ENCODE measurements around the gene FCER1G.

Gene FCER1G

GRCh38 chr1:161197560-161198193 is 17.4 kb upstream of the FCER1G start:
- no peak for TF ChIP-seq CTCF (IDR thresholded peaks at IDR 0.05; ENCODE audit: low read depth, low read length)
- peak; percentile 42 for DNase-seq (ENCODE audit: low read depth, low spot score)
- in situ Hi-C loops (cut with HindIII; ENCODE audit: low sequenced_read_pairs): no loop called here
- peak overlapping the region; percentile 32 for H3K4me3 ChIP-seq (ENCODE audit: low read depth, low read length)

GRCh38 chr1:161198194-161198896 is 16.8 kb upstream of the FCER1G start:
- peak; percentile 18 for TF ChIP-seq CTCF (IDR thresholded peaks at IDR 0.05; ENCODE audit: low read depth, low read length)
- peak; percentile 39 for DNase-seq (ENCODE audit: low read depth, low spot score)
- peak overlapping the region; percentile 32 for H3K4me3 ChIP-seq (ENCODE audit: low read depth, low read length)
- in situ Hi-C loops (cut with HindIII; ENCODE audit: low sequenced_read_pairs): no loop called here

GRCh38 chr1:161198897-161199431 is 16.1 kb upstream of the FCER1G start, which contains the start of gene ADAMTS4:
ADAMTS4 (minus strand) TSS chr1:161199054; CDS start chr1:161198627, 427 bp downstream.
- H3K4me3 ChIP-seq (ENCODE audit: low read depth, low read length): peak within 1 kb of the TSS; percentile 32
- in situ Hi-C loops (cut with HindIII; ENCODE audit: low sequenced_read_pairs): no loop called here
- no peak for TF ChIP-seq CTCF (IDR thresholded peaks at IDR 0.05; ENCODE audit: low read depth, low read length)

GRCh38 chr1:161199506-161200139 is 15.5 kb upstream of the FCER1G start:
- TF ChIP-seq CTCF (IDR thresholded peaks at IDR 0.05; ENCODE audit: low read depth, low read length): no peak
- no peak overlapping the region for H3K4me3 ChIP-seq (ENCODE audit: low read depth, low read length)
- no peak for DNase-seq (ENCODE audit: low read depth, low spot score)
- in situ Hi-C loops (cut with HindIII; ENCODE audit: low sequenced_read_pairs): loop anchor here (25.0 kb wide), 1 partner anchor 163 kb away; the partner anchor contains the start of gene CFAP126

More at GRCh38 chr1:161198897-161199431, 16.1 kb upstream of the FCER1G start, which contains the start of gene ADAMTS4:
- peak; percentile 46 for DNase-seq (ENCODE audit: low read depth, low spot score)

GRCh38 chr1:161200421-161200991 is 14.6 kb upstream of the FCER1G start:
- in situ Hi-C loops (cut with HindIII; ENCODE audit: low sequenced_read_pairs): loop anchor here (25.0 kb wide), 1 partner anchor 162 kb away; the partner anchor contains the start of gene CFAP126
- DNase-seq (ENCODE audit: low read depth, low spot score): no peak
- no peak for TF ChIP-seq CTCF (IDR thresholded peaks at IDR 0.05; ENCODE audit: low read depth, low read length)
- no peak overlapping the region for H3K4me3 ChIP-seq (ENCODE audit: low read depth, low read length)
